Inferior parietal cortex (tissue), 1 donor: Measurements from ENCODE around the gene MDM2.
"Not testable (repeated sequence)": the region's sequence is repeated elsewhere in the genome, so short reads cannot be mapped to it uniquely, and the experiment has no call there.

Experiments
- DNase-seq: peaks from one replicate; pipeline ENCODE4 v3.0.0-alpha.2; 2016; ENCODE audit errors: extremely low spot score

Gene MDM2

GRCh38 chr12:68785823-68786222, 22.2 kb upstream of the MDM2 start:
- DNase-seq = no peak

- DNase-seq = no peak
These were observed 21.0 kb upstream of the MDM2 start for GRCh38 chr12:68786929-68787328.

GRCh38 chr12:68788554-68789143, 19.3 kb upstream of the MDM2 start:
- DNase-seq = no peak

- DNase-seq = no peak
These were observed 18.7 kb upstream of the MDM2 start for GRCh38 chr12:68789144-68789878.

GRCh38 chr12:68790081-68790951, 17.7 kb upstream of the MDM2 start:
- DNase-seq = no peak

GRCh38 chr12:68790952-68791234, 17.1 kb upstream of the MDM2 start:
- no peak for DNase-seq

- no peak for DNase-seq
These were observed 16.0 kb upstream of the MDM2 start for GRCh38 chr12:68791897-68792481.

- DNase-seq = no peak
These were observed 15.0 kb upstream of the MDM2 start for GRCh38 chr12:68792952-68793351.

GRCh38 chr12:68793436-68793835, 14.5 kb upstream of the MDM2 start:
- DNase-seq = no peak

GRCh38 chr12:68793975-68794652, 13.9 kb upstream of the MDM2 start:
- DNase-seq = no peak

GRCh38 chr12:68794653-68795251, 13.2 kb upstream of the MDM2 start:
- DNase-seq = no peak

- DNase-seq = no peak
These were observed 11.6 kb upstream of the MDM2 start for GRCh38 chr12:68796399-68796798.

GRCh38 chr12:68798882-68799234, 9.1 kb upstream of the MDM2 start:
- DNase-seq = no peak

GRCh38 chr12:68800294-68800693, 7.7 kb upstream of the MDM2 start:
- no peak for DNase-seq

GRCh38 chr12:68801124-68801523, 6.9 kb upstream of the MDM2 start:
- not testable (repeated sequence) for DNase-seq

- not testable (repeated sequence) for DNase-seq
These were observed 5.6 kb upstream of the MDM2 start for GRCh38 chr12:68802372-68802745.

GRCh38 chr12:68802911-68803651, 4.9 kb upstream of the MDM2 start:
- not testable (repeated sequence) for DNase-seq

- no peak for DNase-seq
These were observed 3.9 kb upstream of the MDM2 start for GRCh38 chr12:68803948-68804656.

- DNase-seq = no peak
These were observed 3.1 kb upstream of the MDM2 start for GRCh38 chr12:68804657-68805591.
